Neuronal stem cell (in vitro differentiated cells): ENCODE data around the gene NFRKB.

Source experiments
- DNase-seq: peaks from one replicate; pipeline ENCODE4 v3.0.0-alpha.2; 2013; ENCODE audit warnings: low spot score
- H2AFZ ChIP-seq: one replicate; pipeline ENCODE4 v1.6.1; 2013; ENCODE audit warnings: mild to moderate bottlenecking, low read length, inconsistent platforms
- H2AK5ac ChIP-seq: 2 replicates; pipeline ENCODE4 v1.6.1; 2013; ENCODE audit warnings: low read depth, mild to moderate bottlenecking, inconsistent platforms, low read length, moderate library complexity, mixed read lengths
- H2BK120ac ChIP-seq: 2 replicates; pipeline ENCODE4 v1.6.1; 2013; ENCODE audit warnings: low read depth, mild to moderate bottlenecking, inconsistent platforms, low read length, moderate library complexity, mixed read lengths
- H2BK12ac ChIP-seq: one replicate; pipeline ENCODE4 v1.6.1; 2013; ENCODE audit warnings: low read length, inconsistent platforms
- H2BK15ac ChIP-seq: 2 replicates; pipeline ENCODE4 v1.6.1; 2013; ENCODE audit warnings: mild to moderate bottlenecking, low read length, inconsistent platforms, mixed read lengths
- H2BK5ac ChIP-seq: one replicate; pipeline ENCODE4 v1.6.1; 2013; ENCODE audit warnings: inconsistent platforms, mild to moderate bottlenecking, low read length, moderate library complexity
- H3K14ac ChIP-seq: one replicate; pipeline ENCODE4 v1.6.1; 2013; ENCODE audit warnings: low read length, inconsistent platforms
- H3K18ac ChIP-seq: 2 replicates; pipeline ENCODE4 v1.6.1; 2013; ENCODE audit warnings: low read length, inconsistent platforms
- H3K23ac ChIP-seq: 2 replicates; pipeline ENCODE4 v1.6.1; 2013; ENCODE audit warnings: low read depth, mild to moderate bottlenecking, mixed read lengths, low read length, inconsistent platforms; ENCODE audit not compliant: poor library complexity
- H3K27ac ChIP-seq: replicated peaks from 3 replicates; pipeline ENCODE4 v1.5.1; 2013; ENCODE audit warnings: low read length, inconsistent platforms
- H3K27me3 ChIP-seq, 3 experiments: 2 replicates each; pipeline ENCODE4 v1.6.1; 2013; ENCODE audit warnings: low read length in 3 of 3, mild to moderate bottlenecking in 2 of 3, inconsistent platforms in 1 of 3, low read depth in 1 of 3, mixed read lengths in 1 of 3, moderate library complexity in 1 of 3; ENCODE audit not compliant: control insufficient read depth in 3 of 3, insufficient read depth in 3 of 3
- H3K36me3 ChIP-seq, 2 donors: replicated peaks in 1 of 2; 2 replicates each; pipeline ENCODE4 v1.6.1; 2013; ENCODE audit warnings: low read length in 2 of 2; ENCODE audit not compliant: control insufficient read depth in 2 of 2, insufficient read depth in 2 of 2
- H3K4ac ChIP-seq: 2 replicates; pipeline ENCODE4 v1.6.1; 2013; ENCODE audit warnings: inconsistent platforms, mild to moderate bottlenecking, low read length, moderate library complexity
- H3K4me1 ChIP-seq, 2 donors: 1 replicate in 1 of 2; 2 replicates in 1 of 2; pipeline ENCODE4 v1.6.1; 2013; ENCODE audit warnings: low read length in 2 of 2, low read depth in 1 of 2; ENCODE audit not compliant: control insufficient read depth in 2 of 2, insufficient read depth in 1 of 2
- H3K4me2 ChIP-seq: one replicate; pipeline ENCODE4 v1.6.1; 2013; ENCODE audit warnings: mild to moderate bottlenecking, low read length, inconsistent platforms; ENCODE audit not compliant: insufficient read depth, poor library complexity, severe bottlenecking
- H3K4me3 ChIP-seq, 2 donors: 2 replicates each; pipeline ENCODE4 v1.5.1; 2013; ENCODE audit warnings: low read length in 2 of 2, mild to moderate bottlenecking in 2 of 2, inconsistent platforms in 1 of 2, moderate library complexity in 1 of 2
- H3K79me1 ChIP-seq: one replicate; pipeline ENCODE4 v1.6.1; 2013; ENCODE audit warnings: low read depth, mild to moderate bottlenecking, inconsistent platforms, low read length, moderate library complexity
- H3K9ac ChIP-seq: one replicate; pipeline ENCODE4 v1.6.1; 2013; ENCODE audit warnings: mild to moderate bottlenecking, low read depth, low read length, inconsistent platforms; ENCODE audit not compliant: poor library complexity
- H3K9me3 ChIP-seq, 2 donors: replicated peaks in 1 of 2; 2 replicates each; pipeline versions ENCODE3 to v1.6.1; 2013; ENCODE audit warnings: low read length in 2 of 2, mild to moderate bottlenecking in 2 of 2, inconsistent platforms in 1 of 2, low read depth in 1 of 2, mixed read lengths in 1 of 2, moderate library complexity in 1 of 2; ENCODE audit not compliant: control insufficient read depth in 2 of 2, insufficient read depth in 1 of 2
- H4K8ac ChIP-seq: one replicate; pipeline ENCODE4 v1.6.1; 2013; ENCODE audit warnings: low read depth, mild to moderate bottlenecking, inconsistent platforms, low read length, moderate library complexity
- H4K91ac ChIP-seq: one replicate; pipeline ENCODE4 v1.6.1; 2013; ENCODE audit warnings: low read length, low read depth, mild to moderate bottlenecking, inconsistent platforms; ENCODE audit not compliant: poor library complexity
- WGBS, 2 donors: extraction: QIAGEN DNeasy Blood & Tissue Kit; methylation state at CpG; one replicate each; pipeline ENCODE4 v1.1.7; 2013; ENCODE audit warnings: missing lambda C conversion rate in 2 of 2, mixed read lengths in 1 of 2; ENCODE audit not compliant: insufficient read length in 2 of 2, insufficient replicate concordance in 1 of 2; ENCODE audit errors: extremely low coverage in 2 of 2; 5-methylcytosine and 5-hydroxymethylcytosine counted together

NFRKB gene

DNA sequence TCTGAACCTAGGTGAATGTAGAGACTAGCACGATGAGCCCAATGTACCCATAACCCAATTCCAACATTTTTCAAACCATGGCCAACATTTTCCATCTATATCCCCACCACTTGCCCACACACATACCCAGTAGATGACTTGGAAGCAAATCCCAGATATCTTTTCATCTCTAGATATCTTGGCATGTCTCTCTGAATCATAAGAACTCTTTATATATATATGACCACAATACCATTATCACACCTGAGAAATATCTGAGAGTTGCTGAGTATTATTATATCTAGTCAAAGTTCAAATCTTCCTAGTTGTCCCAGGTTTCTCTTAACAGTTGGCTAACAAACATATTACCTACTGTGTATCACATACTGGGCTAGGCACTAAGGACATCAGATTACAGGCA lies 37.9 kb upstream of the NFRKB start:
- Histone ChIP-seq H3K27ac (no peak overlapping the region), H3K18ac (no peak overlapping the region), H3K14ac (no peak overlapping the region), H2AK5ac (no peak overlapping the region), H3K27me3 (no peaks in the 10 kb centered on the region), H2BK12ac (no peak overlapping the region), H3K36me3 (peaks cover 6 to 40% of the 10 kb centered on the region in 2 donors), H3K4me3 (no peak overlapping the region), H2BK5ac (no peak overlapping the region), H3K9ac (no peak overlapping the region), H3K23ac (no peak overlapping the region), H3K4me1 (peaks cover 2 to 5% of the 10 kb centered on the region in 2 donors), H2BK120ac (no peak overlapping the region), H2AFZ (no peak overlapping the region), H3K4me2 (no peak overlapping the region), H3K79me1 (no peaks in the 10 kb centered on the region), H3K9me3 (no peaks in the 10 kb centered on the region), H4K91ac (no peak overlapping the region), H4K8ac (no peak overlapping the region), H3K4ac (no peak overlapping the region), H2BK15ac (no peak overlapping the region)
- DNase-seq = no peak
- no CpG with 5 or more reads among the region's 1 CpG for WGBS, 2 donors

DNA sequence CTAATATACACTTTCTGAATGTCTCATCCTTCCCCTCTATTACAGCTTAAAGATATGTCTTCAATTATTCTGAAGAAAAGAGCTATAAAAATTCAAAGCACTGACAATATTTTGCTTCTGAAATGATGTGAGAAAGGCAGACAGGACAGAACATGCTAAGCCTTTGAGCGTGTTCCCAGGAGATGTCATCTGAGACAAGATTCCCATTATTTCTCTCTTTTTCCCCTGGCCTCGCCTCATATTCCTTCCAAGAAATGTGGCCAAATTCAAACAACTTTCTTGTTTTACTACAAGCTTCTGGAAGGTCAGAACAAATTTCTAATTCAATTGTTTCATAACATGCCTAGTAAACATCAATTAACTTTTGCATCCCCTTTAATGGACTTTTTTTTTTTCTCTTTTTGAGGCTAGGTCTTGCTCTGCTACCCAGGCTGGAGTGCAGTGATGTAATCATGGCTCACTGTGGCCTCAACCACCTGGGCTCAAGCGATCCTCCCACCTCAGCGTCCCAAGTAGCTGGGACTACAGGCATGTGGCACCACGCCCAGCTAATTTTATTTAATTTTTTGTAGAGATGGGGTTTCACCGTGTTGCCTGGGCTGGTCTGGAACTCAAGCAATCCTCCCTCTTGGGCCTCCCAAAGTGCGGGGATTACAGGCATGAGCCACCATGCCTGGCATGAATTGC lies 37.1 kb upstream of the NFRKB start:
- Histone ChIP-seq H2AFZ (no peak overlapping the region), H3K79me1 (no peaks in the 10 kb centered on the region), H3K9ac (no peak overlapping the region), H4K91ac (no peak overlapping the region), H3K4me1 (peaks cover under 1 to 2% of the 10 kb centered on the region in 2 donors), H3K4ac (no peak overlapping the region), H2BK120ac (no peak overlapping the region), H2BK12ac (no peak overlapping the region), H3K4me3 (no peak overlapping the region), H3K9me3 (no peaks in the 10 kb centered on the region), H3K27me3 (no peaks in the 10 kb centered on the region), H2BK15ac (no peak overlapping the region), H2BK5ac (no peak overlapping the region), H3K27ac (no peak overlapping the region), H4K8ac (no peak overlapping the region), H3K23ac (no peak overlapping the region), H3K18ac (no peak overlapping the region), H2AK5ac (no peak overlapping the region), H3K4me2 (no peak overlapping the region), H3K36me3 (peaks cover 6 to 40% of the 10 kb centered on the region in 2 donors), H3K14ac (no peak overlapping the region)
- WGBS, 2 donors = no CpG with 5 or more reads among the region's 7 CpGs
- DNase-seq = no peak

DNA sequence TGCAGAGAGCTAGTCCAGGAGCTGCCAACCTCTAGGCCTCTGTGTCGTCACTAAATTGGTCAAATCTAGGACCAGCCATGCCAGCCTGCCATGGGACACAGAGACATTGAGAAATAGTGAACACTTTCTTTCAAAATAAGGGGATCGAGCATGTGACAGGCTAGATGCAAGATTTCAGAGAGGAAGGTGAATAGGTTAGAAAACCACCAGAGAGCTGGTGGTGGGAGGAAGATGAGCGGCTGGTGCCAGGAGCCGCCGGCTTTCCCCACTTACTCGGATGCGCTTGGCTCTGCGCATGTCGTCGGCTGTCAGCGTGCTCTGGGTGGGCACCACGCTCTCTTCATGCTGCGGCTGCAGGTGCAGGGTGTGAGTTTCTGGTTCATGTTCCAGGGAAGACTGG lies 35.4 kb upstream of the NFRKB start:
- WGBS, 2 donors = no CpG with 5 or more reads among the region's 13 CpGs
- no peak overlapping the region for H3K23ac ChIP-seq
- H4K91ac ChIP-seq = no peak overlapping the region

DNA sequence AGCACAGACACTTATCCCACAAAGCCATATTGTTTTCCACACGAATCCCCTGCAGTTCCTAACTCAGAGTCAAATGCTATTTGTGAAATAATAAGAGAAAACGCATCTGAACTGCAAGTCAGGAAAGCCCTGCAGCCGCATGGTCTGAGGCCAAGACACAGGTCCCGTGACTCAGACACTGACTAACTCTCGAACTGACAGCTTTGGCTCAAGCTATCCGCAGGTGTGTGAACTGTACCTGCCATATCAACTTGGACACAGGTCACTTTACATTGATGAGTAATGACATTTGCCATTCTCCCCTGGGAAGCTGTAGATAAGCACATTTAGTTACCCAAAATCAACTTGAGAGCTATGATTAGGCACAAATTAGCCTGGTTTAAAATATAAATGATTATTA lies 34.9 kb upstream of the NFRKB start:
- no peak overlapping the region for H2BK12ac ChIP-seq
- no peak overlapping the region for H2BK15ac ChIP-seq
- H2AK5ac ChIP-seq = no peak overlapping the region
- H3K36me3 ChIP-seq = peaks cover 6 to 40% of the 10 kb centered on the region in 2 donors
- H2BK120ac ChIP-seq = no peak overlapping the region
- no peaks in the 10 kb centered on the region for H3K27me3 ChIP-seq
- no peak overlapping the region for H3K9ac ChIP-seq
- WGBS, 2 donors = no CpG with 5 or more reads among the region's 6 CpGs
- H2AFZ ChIP-seq = no peak overlapping the region
- H3K18ac ChIP-seq = no peak overlapping the region
- no peak overlapping the region for H3K4ac ChIP-seq
- no peak overlapping the region for H3K23ac ChIP-seq
- H2BK5ac ChIP-seq = no peak overlapping the region
- no peak overlapping the region for H3K27ac ChIP-seq
- DNase-seq = no peak
- H4K8ac ChIP-seq = no peak overlapping the region
- no peaks in the 10 kb centered on the region for H3K9me3 ChIP-seq
- H4K91ac ChIP-seq = no peak overlapping the region
- H3K79me1 ChIP-seq = no peaks in the 10 kb centered on the region
- no peak overlapping the region for H3K14ac ChIP-seq
- H3K4me3 ChIP-seq = no peak overlapping the region
- no peaks in the 10 kb centered on the region for H3K4me1 ChIP-seq
- H3K4me2 ChIP-seq = no peak overlapping the region

More for the DNA sequence above, 35.4 kb upstream of the NFRKB start:
- H3K27me3 ChIP-seq = no peaks in the 10 kb centered on the region
- H2BK15ac ChIP-seq = no peak overlapping the region
- H2BK5ac ChIP-seq = peak overlapping the region; percentile 42
- no peak overlapping the region for H3K9ac ChIP-seq
- H3K4me2 ChIP-seq = no peak overlapping the region
- H3K9me3 ChIP-seq = no peaks in the 10 kb centered on the region
- H3K4me3 ChIP-seq = no peak overlapping the region
- no peaks in the 10 kb centered on the region for H3K4me1 ChIP-seq
- H2AFZ ChIP-seq = no peak overlapping the region
- H3K18ac ChIP-seq = no peak overlapping the region
- no peak overlapping the region for H3K27ac ChIP-seq
- DNase-seq = no peak
- H2BK12ac ChIP-seq = no peak overlapping the region
- no peak overlapping the region for H2BK120ac ChIP-seq
- H3K79me1 ChIP-seq = no peaks in the 10 kb centered on the region
- peaks cover 6 to 40% of the 10 kb centered on the region in 2 donors for H3K36me3 ChIP-seq
- H2AK5ac ChIP-seq = no peak overlapping the region
- H3K14ac ChIP-seq = no peak overlapping the region
- no peak overlapping the region for H4K8ac ChIP-seq
- no peak overlapping the region for H3K4ac ChIP-seq
